IMR-90 (cell line): ENCODE measurements around the gene NDUFA3.

Experiments used
- POLR2A ChIP-seq: IDR thresholded peaks from 2 replicates; pipeline ENCODE4 v1.6.1; 2012; ENCODE audit warnings: mild to moderate bottlenecking, low read depth, low read length
- TF ChIP-seq, protein P1 (sequence below): conservative IDR thresholded peaks from 2 replicates; pipeline ENCODE4 v1.5.1; 2012; ENCODE audit warnings: mild to moderate bottlenecking, low read depth, low read length, improper control_type of control experiment
- TF ChIP-seq, protein P2 (sequence below): fragments of 150-350 bp; IDR thresholded peaks from 2 replicates; pipeline ENCODE4 v1.6.1; 2017; ENCODE audit warnings: mild to moderate bottlenecking, antibody characterized with exemption, low read length, low read depth

DNA sequence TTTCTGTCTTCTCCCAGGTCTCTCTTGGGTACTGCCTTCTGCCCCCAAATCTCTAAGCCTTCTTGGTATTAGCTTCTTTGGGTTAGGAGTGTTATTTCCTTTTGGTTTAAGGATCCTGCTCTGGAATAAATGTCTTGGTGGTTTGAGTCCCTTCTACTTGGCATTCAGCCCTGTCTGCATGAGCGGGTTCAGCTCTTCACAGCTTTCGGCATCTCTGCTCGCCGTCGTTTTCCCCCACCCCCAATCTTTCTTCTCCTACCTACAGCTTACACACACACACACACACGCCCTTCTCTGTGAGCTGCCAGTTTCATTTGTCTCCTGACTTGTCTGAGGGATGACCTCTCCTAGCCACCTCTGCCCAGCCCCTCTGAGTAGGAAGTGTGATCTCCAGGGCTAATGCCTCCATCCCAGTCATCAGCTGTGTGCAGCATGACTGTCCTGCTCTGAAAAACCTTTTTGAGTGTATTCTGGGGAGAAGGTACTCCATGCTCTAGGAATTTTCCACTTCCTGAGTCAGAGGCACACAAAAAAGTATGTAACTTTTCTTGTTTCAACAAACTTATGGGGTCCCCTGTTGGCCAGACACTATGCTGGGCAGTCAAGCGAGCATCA lies 39.6 kb downstream of the NDUFA3 start:
- TF ChIP-seq, protein P1, sequence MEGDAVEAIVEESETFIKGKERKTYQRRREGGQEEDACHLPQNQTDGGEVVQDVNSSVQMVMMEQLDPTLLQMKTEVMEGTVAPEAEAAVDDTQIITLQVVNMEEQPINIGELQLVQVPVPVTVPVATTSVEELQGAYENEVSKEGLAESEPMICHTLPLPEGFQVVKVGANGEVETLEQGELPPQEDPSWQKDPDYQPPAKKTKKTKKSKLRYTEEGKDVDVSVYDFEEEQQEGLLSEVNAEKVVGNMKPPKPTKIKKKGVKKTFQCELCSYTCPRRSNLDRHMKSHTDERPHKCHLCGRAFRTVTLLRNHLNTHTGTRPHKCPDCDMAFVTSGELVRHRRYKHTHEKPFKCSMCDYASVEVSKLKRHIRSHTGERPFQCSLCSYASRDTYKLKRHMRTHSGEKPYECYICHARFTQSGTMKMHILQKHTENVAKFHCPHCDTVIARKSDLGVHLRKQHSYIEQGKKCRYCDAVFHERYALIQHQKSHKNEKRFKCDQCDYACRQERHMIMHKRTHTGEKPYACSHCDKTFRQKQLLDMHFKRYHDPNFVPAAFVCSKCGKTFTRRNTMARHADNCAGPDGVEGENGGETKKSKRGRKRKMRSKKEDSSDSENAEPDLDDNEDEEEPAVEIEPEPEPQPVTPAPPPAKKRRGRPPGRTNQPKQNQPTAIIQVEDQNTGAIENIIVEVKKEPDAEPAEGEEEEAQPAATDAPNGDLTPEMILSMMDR: no peak
- no peak for TF ChIP-seq POLR2A
- TF ChIP-seq, protein P2, sequence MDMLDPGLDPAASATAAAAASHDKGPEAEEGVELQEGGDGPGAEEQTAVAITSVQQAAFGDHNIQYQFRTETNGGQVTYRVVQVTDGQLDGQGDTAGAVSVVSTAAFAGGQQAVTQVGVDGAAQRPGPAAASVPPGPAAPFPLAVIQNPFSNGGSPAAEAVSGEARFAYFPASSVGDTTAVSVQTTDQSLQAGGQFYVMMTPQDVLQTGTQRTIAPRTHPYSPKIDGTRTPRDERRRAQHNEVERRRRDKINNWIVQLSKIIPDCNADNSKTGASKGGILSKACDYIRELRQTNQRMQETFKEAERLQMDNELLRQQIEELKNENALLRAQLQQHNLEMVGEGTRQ: no peak
